H1 (cell line): ENCODE data around the gene B3GALT4. TPM values are rescaled to one million over a fixed set of nuclear protein-coding genes. Genes with fewer than 3 reads are reported as not detected.

Experiments used
- CTCF ChIA-PET: fragments of 300-600 bp; sonication (Branson Sonifier 250); formaldehyde crosslinking; loops from one replicate; lab custom pipeline; 2021; ENCODE audit not compliant: partially characterized antibody; lab: Charles Lee
- POLR2A ChIA-PET: fragments of 300-600 bp; sonication (Branson Sonifier 250); formaldehyde crosslinking; loops from one replicate; lab custom pipeline; 2021; ENCODE audit warnings: inconsistent platforms; ENCODE audit not compliant: partially characterized antibody; lab: Charles Lee
- DNase-seq, 2 experiments: peaks; one replicate each; pipeline versions ENCODE4 v3.0.0 to v3.0.0-alpha.2; 2010 to 2022; ENCODE audit warnings: low spot score in 2 of 2, low read depth in 1 of 2, mixed read lengths in 1 of 2
- FAIRE-seq: peaks from 2 replicates; lab custom pipeline; 2011; peaks lifted over from hg19 to GRCh38; lab: Jason Lieb, UNC
- H2AFZ ChIP-seq: 2 replicates; pipeline ENCODE4 v1.8.1; 2012; ENCODE audit warnings: low read length, inconsistent platforms
- H2AK5ac ChIP-seq: 2 replicates; pipeline ENCODE4 v1.6.1; 2013; ENCODE audit warnings: low read depth, low read length
- H2BK120ac ChIP-seq: replicated peaks from 2 replicates; pipeline ENCODE3; 2013; ENCODE audit warnings: low read depth, low read length, inconsistent platforms
- H2BK12ac ChIP-seq: 2 replicates; pipeline ENCODE4 v1.6.1; 2013; ENCODE audit warnings: low read depth, low read length
- H2BK15ac ChIP-seq: 2 replicates; pipeline ENCODE4 v1.6.1; 2013; ENCODE audit warnings: low read length
- H2BK20ac ChIP-seq: 2 replicates; pipeline ENCODE4 v1.6.1; 2013; ENCODE audit warnings: low read length
- H2BK5ac ChIP-seq: 2 replicates; pipeline ENCODE4 v1.6.1; 2013; ENCODE audit warnings: low read depth, low read length
- H3K14ac ChIP-seq: 2 replicates; pipeline ENCODE4 v1.6.1; 2013; ENCODE audit warnings: inconsistent platforms; ENCODE audit not compliant: insufficient read length
- H3K18ac ChIP-seq: 2 replicates; pipeline ENCODE4 v1.6.1; 2013; ENCODE audit warnings: low read length; ENCODE audit errors: extremely low read depth
- H3K23ac ChIP-seq: 2 replicates; pipeline ENCODE4 v1.6.1; 2013; ENCODE audit warnings: inconsistent platforms; ENCODE audit not compliant: insufficient read length
- H3K23me2 ChIP-seq: 2 replicates; pipeline ENCODE4 v1.6.1; 2013; ENCODE audit warnings: low read depth, low read length
- H3K27ac ChIP-seq: 2 replicates; pipeline ENCODE4 v1.6.1; 2011; ENCODE audit warnings: low read depth, low read length, inconsistent platforms
- H3K27me3 ChIP-seq, 4 experiments: replicated peaks in 1 of 4; 1 replicate in 1 of 4; 2 replicates in 3 of 4; pipeline versions ENCODE4 v1.6.1 to v1.8.1; 2011 to 2013; ENCODE audit warnings: low read length in 3 of 4, mild to moderate bottlenecking in 3 of 4, inconsistent platforms in 2 of 4, mixed read lengths in 2 of 4, moderate library complexity in 1 of 4; ENCODE audit not compliant: control insufficient read depth in 3 of 4, insufficient read depth in 3 of 4; ENCODE audit errors: extremely low read depth in 1 of 4
- H3K36me3 ChIP-seq, 4 experiments: 2 replicates each; pipeline versions ENCODE4 v1.6.1 to v1.8.1; 2011 to 2013; ENCODE audit warnings: mild to moderate bottlenecking in 4 of 4, low read length in 3 of 4, moderate library complexity in 2 of 4, control low read depth in 1 of 4, inconsistent platforms in 1 of 4; ENCODE audit not compliant: insufficient read depth in 4 of 4, control insufficient read depth in 2 of 4
- H3K4ac ChIP-seq: replicated peaks from 2 replicates; pipeline ENCODE3; 2013; ENCODE audit warnings: low read length, low read depth, mixed read lengths, inconsistent platforms; ENCODE audit not compliant: insufficient read length
- H3K4me1 ChIP-seq, 4 experiments: replicated peaks in 1 of 4; 1 replicate in 1 of 4; 2 replicates in 3 of 4; pipeline versions ENCODE4 v1.6.1 to v1.8.1; 2011 to 2013; ENCODE audit warnings: low read length in 3 of 4, inconsistent platforms in 2 of 4, mixed read lengths in 1 of 4; ENCODE audit not compliant: insufficient read depth in 4 of 4, control insufficient read depth in 3 of 4
- H3K4me2 ChIP-seq, 2 experiments: 2 replicates each; pipeline versions ENCODE4 v1.6.1 to v1.8.1; 2011 to 2013; ENCODE audit warnings: low read depth in 2 of 2, low read length in 2 of 2, control low read depth in 1 of 2, inconsistent platforms in 1 of 2, mild to moderate bottlenecking in 1 of 2; ENCODE audit not compliant: insufficient read depth in 1 of 2
- H3K4me3 ChIP-seq, 4 experiments: fragments of 200-600, 300-600 bp in 1 of 4; sonication (generic), shearing (Covaris generic), sonication (Bioruptor Twin) in 1 of 4; 2 replicates each; pipeline versions ENCODE4 v1.5.1 to v1.8.1; 2011 to 2016; ENCODE audit warnings: low read length in 4 of 4, low read depth in 3 of 4, control low read depth in 2 of 4, inconsistent platforms in 2 of 4, mild to moderate bottlenecking in 2 of 4, mixed read lengths in 1 of 4, moderate library complexity in 1 of 4; ENCODE audit not compliant: insufficient read depth in 2 of 4; ENCODE audit errors: extremely low read depth in 1 of 4
- H3K56ac ChIP-seq: replicated peaks from 2 replicates; pipeline ENCODE3; 2013; ENCODE audit warnings: low read depth, mild to moderate bottlenecking, mixed read lengths, low read length, inconsistent platforms; ENCODE audit not compliant: insufficient read length
- H3K79me1 ChIP-seq: 2 replicates; pipeline ENCODE4 v1.6.1; 2013; ENCODE audit warnings: low read depth, low read length, control low read depth
- H3K79me2 ChIP-seq, 2 experiments: 2 replicates each; pipeline versions ENCODE4 v1.6.1 to v1.8.1; 2012 to 2013; ENCODE audit warnings: low read length in 2 of 2, mild to moderate bottlenecking in 2 of 2, inconsistent platforms in 1 of 2; ENCODE audit not compliant: insufficient read depth in 2 of 2, control insufficient read depth in 1 of 2
- H3K9ac ChIP-seq, 4 experiments: replicated peaks in 1 of 4; 1 replicate in 1 of 4; 2 replicates in 3 of 4; pipeline versions ENCODE4 v1.6.1 to v1.8.1; 2011 to 2013; ENCODE audit warnings: low read depth in 3 of 4, low read length in 3 of 4, control low read depth in 2 of 4, mild to moderate bottlenecking in 2 of 4, moderate library complexity in 2 of 4, inconsistent platforms in 1 of 4; ENCODE audit errors: extremely low read depth in 1 of 4
- H3K9me3 ChIP-seq, 2 experiments: 2 replicates each; pipeline versions ENCODE4 v1.6.1 to v1.8.1; 2012 to 2013; ENCODE audit warnings: mild to moderate bottlenecking in 2 of 2, moderate library complexity in 2 of 2, control low read depth in 1 of 2, inconsistent platforms in 1 of 2, low read depth in 1 of 2, low read length in 1 of 2, mixed read lengths in 1 of 2; ENCODE audit not compliant: insufficient read depth in 2 of 2
- H4K20me1 ChIP-seq, 2 experiments: replicated peaks in 1 of 2; 2 replicates each; pipeline versions ENCODE3 to v1.8.1; 2011 to 2013; ENCODE audit warnings: inconsistent platforms in 2 of 2, low read length in 2 of 2, mild to moderate bottlenecking in 1 of 2; ENCODE audit not compliant: insufficient read depth in 2 of 2, control insufficient read depth in 1 of 2
- H4K5ac ChIP-seq: 2 replicates; pipeline ENCODE4 v1.6.1; 2013; ENCODE audit warnings: low read length, low read depth, mixed read lengths, inconsistent platforms; ENCODE audit not compliant: insufficient read length
- H4K8ac ChIP-seq: 2 replicates; pipeline ENCODE4 v1.8.0; 2013; ENCODE audit warnings: mild to moderate bottlenecking, moderate library complexity, low read length, inconsistent platforms; ENCODE audit not compliant: insufficient read depth; ENCODE audit errors: extremely low read depth
- H4K91ac ChIP-seq: replicated peaks from 2 replicates; pipeline ENCODE3; 2013; ENCODE audit warnings: low read length, mixed read lengths, inconsistent platforms; ENCODE audit not compliant: insufficient read length
- BACH1 ChIP-seq: IDR thresholded peaks from 2 replicates; pipeline ENCODE4 v1.6.1; 2012; ENCODE audit warnings: low read length, improper control_type of control experiment
- CBX5 ChIP-seq: fragments of 300-800, 300-1000 bp; sonication (generic); IDR thresholded peaks from 2 replicates; pipeline ENCODE4 v1.7.1; 2016; ENCODE audit warnings: antibody characterized with exemption, low read length, low read depth
- HDAC2 ChIP-seq, 2 experiments: fragments of 300-600 bp in 1 of 2; sonication (generic) in 1 of 2; IDR thresholded peaks; 2 replicates each; pipeline ENCODE4 v1.6.1; 2011 to 2012; ENCODE audit warnings: low read depth in 2 of 2, low read length in 2 of 2, mild to moderate bottlenecking in 2 of 2, moderate library complexity in 2 of 2, borderline replicate concordance in 1 of 2, inconsistent platforms in 1 of 2
- KDM4A ChIP-seq: IDR thresholded peaks from one replicate; pipeline ENCODE4 v1.7.1; 2012; ENCODE audit warnings: low read depth, mild to moderate bottlenecking, moderate library complexity, low read length, inconsistent platforms; ENCODE audit not compliant: severe bottlenecking
- KDM5A ChIP-seq: fragments of 200-600 bp; IDR thresholded peaks from 2 replicates; pipeline ENCODE4 v1.7.1; 2012; ENCODE audit warnings: mild to moderate bottlenecking, low read length, inconsistent platforms, mixed read lengths
- PHF8 ChIP-seq: fragments of 200-600 bp; sonication (generic); conservative IDR thresholded peaks from 2 replicates; pipeline ENCODE4 v1.7.1; 2012; ENCODE audit warnings: low read depth, mild to moderate bottlenecking, inconsistent platforms, low read length, moderate library complexity
- POLR2A ChIP-seq, 2 experiments: IDR thresholded peaks; 1 replicate in 1 of 2; 2 replicates in 1 of 2; pipeline ENCODE4 v1.6.1; 2011; ENCODE audit warnings: low read depth in 2 of 2, low read length in 2 of 2, mild to moderate bottlenecking in 2 of 2; ENCODE audit errors: control extremely low read depth in 1 of 2
- POLR2AphosphoS5 ChIP-seq: IDR thresholded peaks from 2 replicates; pipeline ENCODE4 v1.6.1; 2011; ENCODE audit warnings: low read depth, low read length
- SIRT6 ChIP-seq: IDR thresholded peaks from one replicate; pipeline ENCODE4 v1.7.1; 2012; ENCODE audit warnings: low read length, inconsistent platforms
- SRF ChIP-seq: IDR thresholded peaks from 2 replicates; pipeline ENCODE4 v1.6.1; 2011; ENCODE audit warnings: mild to moderate bottlenecking, low read depth, low read length, moderate library complexity
- ZNF274 ChIP-seq: IDR thresholded peaks from 2 replicates; pipeline ENCODE4 v1.7.0; 2012; ENCODE audit warnings: low read length, borderline replicate concordance; ENCODE audit errors: extremely low read depth
- WGBS, 2 experiments: shearing (Covaris generic) in 1 of 2; methylation state at CpG; one replicate each; pipeline versions ENCODE4 v1.1.6 to v1.1.7; 2013 to 2015; ENCODE audit warnings: low lambda C conversion rate in 2 of 2, mixed read lengths in 2 of 2, inconsistent platforms in 1 of 2, low coverage in 1 of 2, missing lambda C conversion rate in 1 of 2; ENCODE audit not compliant: insufficient replicate concordance in 2 of 2, insufficient coverage in 1 of 2, insufficient read length in 1 of 2; ENCODE audit errors: extremely low coverage in 1 of 2, missing lambda C conversion rate in 1 of 2; 5-methylcytosine and 5-hydroxymethylcytosine counted together
- polyA plus RNA-seq, 7 experiments: library from polyadenylated mRNA; depleted of rRNA in 3 of 7; stranded (reverse) in 5 of 7; unstranded in 2 of 7; fragments of >200 nt in 5 of 7; fragments of 200-250 nt in 2 of 7; gene quantifications; 1 replicate in 5 of 7; 2 replicates in 1 of 7; 4 replicates in 1 of 7; pipeline versions ENCODE4 v1.2.1 to v1.2.3, GENCODE V29; 2011 to 2013; ENCODE audit warnings: missing spikeins in 2 of 7, mixed read lengths in 2 of 7
- total RNA-seq: library from RNA; stranded (reverse); fragmentation: NEBNext Ultra II Directional; extraction: Animal tissue kit (Norgen Biotek cat#: 25700); gene quantifications from 2 replicates; pipeline ENCODE4 v1.2.1, GENCODE V29; 2021
- TF ChIP-seq, protein P1 (sequence below), 3 experiments: IDR thresholded peaks; 1 replicate in 2 of 3; 2 replicates in 1 of 3; pipeline versions ENCODE4 v1.5.1 to v1.6.1; 2011; ENCODE audit warnings: low read length in 3 of 3, mild to moderate bottlenecking in 3 of 3, inconsistent platforms in 2 of 3, low read depth in 1 of 3, moderate library complexity in 1 of 3; ENCODE audit not compliant: insufficient read depth in 1 of 3; ENCODE audit errors: control extremely low read depth in 1 of 3

Gene B3GALT4
- total and polyA plus RNA-seq, 2 of the 8 experiments (the other 6 are each of a cell fraction or from before 2014, with no cell fraction given): 2.2 to 3.0 TPM

DNA sequence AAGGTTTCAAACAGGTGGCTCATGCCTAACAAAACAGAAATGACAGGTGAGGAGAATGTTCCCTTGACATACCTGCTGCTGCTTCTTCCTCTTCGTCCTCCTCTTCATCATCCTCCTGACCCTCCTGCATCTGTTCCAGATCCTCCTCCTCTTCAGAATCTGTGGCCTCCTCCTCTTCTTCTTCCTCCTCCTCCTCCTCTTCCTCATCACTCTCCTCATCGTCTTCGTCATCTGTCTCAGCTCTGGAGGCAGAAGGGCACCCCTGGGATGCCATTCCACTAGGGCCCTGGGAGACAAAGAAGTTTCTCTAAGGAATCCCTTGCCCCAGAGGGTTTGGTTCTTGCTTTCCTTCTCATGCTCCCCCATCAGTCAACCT is 43.0 kb downstream of the B3GALT4 start:
- Histone ChIP-seq H3K4me3 (no peak overlapping the region), H3K27ac (peak overlapping the region; percentile 36; the same call in 1 of the 2 replicates), H2BK120ac (no peak overlapping the region), H3K18ac (no peak overlapping the region), H2BK15ac (no peak overlapping the region), H4K91ac (no peak overlapping the region), H3K14ac (no peak overlapping the region), H2AFZ (no peak overlapping the region), H3K23me2 (peaks cover 18% of the 10 kb centered on the region), H2BK12ac (no peak overlapping the region), H3K56ac (no peak overlapping the region), H3K9me3 (no peaks in the 10 kb centered on the region; a peak in 1 of 4 replicates), H3K4me2 (no peak overlapping the region; a peak in 1 of 4 replicates), H3K4ac (no peak overlapping the region), H3K27me3 (no peaks in the 10 kb centered on the region), H3K4me1 (peaks cover 0 to 33% (median 22%) of the 10 kb centered on the region in 4 experiments; a peak in 6 of 7 replicates), H4K8ac (no peak overlapping the region), H4K5ac (no peak overlapping the region), H2BK5ac (no peak overlapping the region), H2BK20ac (no peak overlapping the region), H3K9ac (no peak overlapping the region; a peak in 1 of 7 replicates), H2AK5ac (no peak overlapping the region), H3K36me3 (peaks cover 10 to 31% (median 21%) of the 10 kb centered on the region in 4 experiments; a peak in 7 of 8 replicates), H4K20me1 (peaks cover 2 to 5% of the 10 kb centered on the region in 2 experiments), H3K79me1 (peaks cover 7% of the 10 kb centered on the region; the same call in 1 of the 2 replicates), H3K79me2 (peaks cover 0 to 32% of the 10 kb centered on the region in 2 experiments; a peak in 3 of 4 replicates), H3K23ac (no peak overlapping the region)
- FAIRE-seq (no peak), DNase-seq (no peak)
- POLR2A ChIA-PET: interaction anchor here (1.3 kb wide), 1 partner anchor 42 kb away, joined by 3 read pairs; no protein-coding TSS in a partner anchor
- 98% methylated on average over 3 of the region's 3 CpGs; no CpG with 5 or more reads in 1 of the 2 experiments for WGBS, 2 experiments
- CTCF ChIA-PET: no interaction called here
- TF ChIP-seq, protein P1, sequence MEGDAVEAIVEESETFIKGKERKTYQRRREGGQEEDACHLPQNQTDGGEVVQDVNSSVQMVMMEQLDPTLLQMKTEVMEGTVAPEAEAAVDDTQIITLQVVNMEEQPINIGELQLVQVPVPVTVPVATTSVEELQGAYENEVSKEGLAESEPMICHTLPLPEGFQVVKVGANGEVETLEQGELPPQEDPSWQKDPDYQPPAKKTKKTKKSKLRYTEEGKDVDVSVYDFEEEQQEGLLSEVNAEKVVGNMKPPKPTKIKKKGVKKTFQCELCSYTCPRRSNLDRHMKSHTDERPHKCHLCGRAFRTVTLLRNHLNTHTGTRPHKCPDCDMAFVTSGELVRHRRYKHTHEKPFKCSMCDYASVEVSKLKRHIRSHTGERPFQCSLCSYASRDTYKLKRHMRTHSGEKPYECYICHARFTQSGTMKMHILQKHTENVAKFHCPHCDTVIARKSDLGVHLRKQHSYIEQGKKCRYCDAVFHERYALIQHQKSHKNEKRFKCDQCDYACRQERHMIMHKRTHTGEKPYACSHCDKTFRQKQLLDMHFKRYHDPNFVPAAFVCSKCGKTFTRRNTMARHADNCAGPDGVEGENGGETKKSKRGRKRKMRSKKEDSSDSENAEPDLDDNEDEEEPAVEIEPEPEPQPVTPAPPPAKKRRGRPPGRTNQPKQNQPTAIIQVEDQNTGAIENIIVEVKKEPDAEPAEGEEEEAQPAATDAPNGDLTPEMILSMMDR (IDR thresholded peaks at IDR 0.05; ENCODE audit: control extremely low read depth in 1 of 3, insufficient read depth in 1 of 3, low read depth in 1 of 3, low read length in 3 of 3): no peak
- TF ChIP-seq PHF8: no peak
- no peak for TF ChIP-seq CBX5
- TF ChIP-seq ZNF274: no peak
- no peak for TF ChIP-seq POLR2AphosphoS5
- TF ChIP-seq HDAC2 (IDR thresholded peaks at IDR 0.05; ENCODE audit: borderline replicate concordance in 1 of 2, low read depth in 2 of 2, low read length in 2 of 2): no peak
- TF ChIP-seq SIRT6: no peak
- TF ChIP-seq POLR2A (IDR thresholded peaks at IDR 0.05; ENCODE audit: control extremely low read depth in 1 of 2, low read depth in 2 of 2, low read length in 2 of 2): no peak
- TF ChIP-seq SRF: no peak
- no peak for TF ChIP-seq KDM4A
- TF ChIP-seq KDM5A: no peak
- no peak for TF ChIP-seq BACH1
